Epithelial cell of prostate (primary cell): ENCODE data around the gene LRRD1.
A peak's percentile ranks its signal among the peaks of the same experiment; 100 is the strongest.
"Not testable (repeated sequence)": the region's sequence is repeated elsewhere in the genome, so short reads cannot be mapped to it uniquely, and the experiment has no call there.

Experiments used
- DNase-seq: peaks from one replicate; pipeline ENCODE4 v3.0.0-alpha.2; 2011; ENCODE audit warnings: low read depth, low spot score
- H3K27ac ChIP-seq: fragments of 450-650 bp; 2 replicates; pipeline ENCODE4 v1.5.1; 2017; ENCODE audit warnings: mild to moderate bottlenecking

Gene LRRD1

GRCh38 chr7:92178928-92179924, at the start of gene LRRD1:
Gene LRRD1, minus strand, starts transcription at chr7:92179142. Its CDS starts 13,940 bp downstream, at chr7:92165202.
- H3K27ac ChIP-seq: no peak within 1 kb of the TSS
- peak; percentile 43 for DNase-seq

GRCh38 chr7:92228742-92229141, 49.8 kb upstream of the LRRD1 start:
- no peak for DNase-seq
- no peak overlapping the region for H3K27ac ChIP-seq

- DNase-seq: no peak
- no peak overlapping the region for H3K27ac ChIP-seq
Measured at GRCh38 chr7:92228100-92228499, 49.2 kb upstream of the LRRD1 start.

- H3K27ac ChIP-seq: no peak overlapping the region
- DNase-seq: no peak
Measured at GRCh38 chr7:92226981-92227380, 48.0 kb upstream of the LRRD1 start.

GRCh38 chr7:92221766-92222165, 42.8 kb upstream of the LRRD1 start:
- no peak overlapping the region for H3K27ac ChIP-seq
- no peak for DNase-seq

GRCh38 chr7:92206672-92207071, 27.7 kb upstream of the LRRD1 start:
- no peak for DNase-seq
- H3K27ac ChIP-seq: no peak overlapping the region

- no peak for DNase-seq
- no peak overlapping the region for H3K27ac ChIP-seq
Measured at GRCh38 chr7:92205987-92206386, 27.0 kb upstream of the LRRD1 start.

- no peak overlapping the region for H3K27ac ChIP-seq
- DNase-seq: no peak
Measured at GRCh38 chr7:92200791-92201190, 21.8 kb upstream of the LRRD1 start.

GRCh38 chr7:92192326-92192725, 13.4 kb upstream of the LRRD1 start:
- no peak for DNase-seq
- no peak overlapping the region for H3K27ac ChIP-seq

GRCh38 chr7:92189246-92189645, 10.3 kb upstream of the LRRD1 start:
- H3K27ac ChIP-seq, DNase-seq: not testable (repeated sequence)

GRCh38 chr7:92184294-92184693, 5.4 kb upstream of the LRRD1 start:
- DNase-seq, H3K27ac ChIP-seq: not testable (repeated sequence)

- no peak overlapping the region for H3K27ac ChIP-seq
- no peak for DNase-seq
Measured at GRCh38 chr7:92177362-92177761, 1.6 kb downstream of the LRRD1 start.

GRCh38 chr7:92169529-92169928, 9.4 kb downstream of the LRRD1 start:
- H3K27ac ChIP-seq, DNase-seq: not testable (repeated sequence)

- H3K27ac ChIP-seq: no peak overlapping the region
- no peak for DNase-seq
Measured at GRCh38 chr7:92161271-92161670, 17.7 kb downstream of the LRRD1 start.

- DNase-seq: no peak
- no peak overlapping the region for H3K27ac ChIP-seq
Measured at GRCh38 chr7:92158660-92159575, 20.0 kb downstream of the LRRD1 start.

GRCh38 chr7:92156990-92157389, 22.0 kb downstream of the LRRD1 start:
- no peak for DNase-seq
- H3K27ac ChIP-seq: no peak overlapping the region

GRCh38 chr7:92155108-92155739, 23.7 kb downstream of the LRRD1 start:
- no peak overlapping the region for H3K27ac ChIP-seq
- DNase-seq: no peak

- DNase-seq: no peak
- no peak overlapping the region for H3K27ac ChIP-seq
Measured at GRCh38 chr7:92150450-92151017, 28.4 kb downstream of the LRRD1 start.

- no peak for DNase-seq
Measured at GRCh38 chr7:92149736-92150239, 29.2 kb downstream of the LRRD1 start.

More at GRCh38 chr7:92149736-92150239, 29.2 kb downstream of the LRRD1 start:
- H3K27ac ChIP-seq: no peak overlapping the region
